Tibial nerve (tissue), 4 donors: ENCODE data around the gene NUP62.

Experiments
- CTCF ChIP-seq, 5 experiments: fragments of 200-600 bp in 3 of 5; fragments of 450-650 bp in 2 of 5; sonication (generic) in 3 of 5; IDR thresholded peaks; one replicate each; pipeline ENCODE4 v1.5.1; 2016 to 2019; ENCODE audit warnings: antibody characterized with exemption in 5 of 5, mild to moderate bottlenecking in 3 of 5, moderate library complexity in 2 of 5
- EP300 ChIP-seq, 2 donors: sonication (generic); formaldehyde crosslinking; IDR thresholded peaks; one replicate each; pipeline ENCODE4 v1.6.1; 2017; ENCODE audit warnings: antibody characterized with exemption in 2 of 2, mild to moderate bottlenecking in 1 of 2
- POLR2A ChIP-seq, 2 donors: fragments of 450-650 bp; IDR thresholded peaks; one replicate each; pipeline ENCODE4 v1.6.1; 2017; ENCODE audit warnings: antibody characterized with exemption in 2 of 2, mild to moderate bottlenecking in 2 of 2, moderate library complexity in 2 of 2

GRCh38 chr19:49877020-49877878 is 52.1 kb downstream of the NUP62 start, which contains the start of the genes AKT1S1 and TBC1D17:
- peak in 2 of 5 experiments; percentile 31 for TF ChIP-seq CTCF (IDR thresholded peaks at IDR 0.05)
- TF ChIP-seq POLR2A (IDR thresholded peaks at IDR 0.05) = peak; percentile 78 to 97
- peak; percentile 96 to 98 for TF ChIP-seq EP300 (IDR thresholded peaks at IDR 0.05)
